HG02623 (cell line): ENCODE data around the gene YWHAB.

Source experiments
- ATAC-seq: cut with Tn5 transposase; IDR thresholded peaks from one replicate; pipeline ENCODE4 v1.9.1; 2021; ENCODE audit warnings: moderate library complexity; ENCODE audit not compliant: unreplicated experiment

Gene YWHAB

DNA sequence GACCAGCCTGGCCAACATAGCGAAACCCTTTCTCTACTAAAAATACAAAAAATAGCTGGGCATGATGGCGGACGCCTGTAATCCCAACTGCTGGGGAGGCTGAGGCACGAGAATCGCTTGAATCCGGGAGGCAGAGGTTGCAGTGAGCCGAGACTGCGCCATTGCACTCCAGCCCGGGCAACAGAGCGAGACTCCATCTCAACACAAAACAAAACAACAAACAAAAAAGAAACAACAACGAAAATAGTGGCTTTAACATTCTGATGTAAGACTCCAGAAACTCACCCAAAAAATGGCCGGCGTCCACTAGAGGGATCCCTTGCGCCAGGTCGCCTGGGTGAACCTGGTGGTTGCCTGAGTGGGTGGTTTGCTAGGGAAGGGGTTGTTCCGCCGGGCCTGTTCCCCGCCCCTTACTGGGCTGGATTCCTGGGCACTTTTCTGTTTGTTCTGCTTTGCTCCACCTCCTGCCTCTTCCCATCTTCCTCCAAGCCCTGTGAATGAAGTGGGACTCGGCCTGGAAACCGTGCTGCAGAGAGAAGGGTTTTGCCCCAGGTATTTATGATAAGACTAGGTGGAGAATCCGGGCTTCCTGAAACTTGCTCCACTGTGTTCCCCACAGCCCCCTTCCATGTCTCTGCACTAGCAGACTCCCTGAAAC, 25.9 kb downstream of the YWHAB start:
- ATAC-seq = no peak

GRCh38 chr20:44912189-44912588, 26.7 kb downstream of the YWHAB start:
- no peak for ATAC-seq

DNA sequence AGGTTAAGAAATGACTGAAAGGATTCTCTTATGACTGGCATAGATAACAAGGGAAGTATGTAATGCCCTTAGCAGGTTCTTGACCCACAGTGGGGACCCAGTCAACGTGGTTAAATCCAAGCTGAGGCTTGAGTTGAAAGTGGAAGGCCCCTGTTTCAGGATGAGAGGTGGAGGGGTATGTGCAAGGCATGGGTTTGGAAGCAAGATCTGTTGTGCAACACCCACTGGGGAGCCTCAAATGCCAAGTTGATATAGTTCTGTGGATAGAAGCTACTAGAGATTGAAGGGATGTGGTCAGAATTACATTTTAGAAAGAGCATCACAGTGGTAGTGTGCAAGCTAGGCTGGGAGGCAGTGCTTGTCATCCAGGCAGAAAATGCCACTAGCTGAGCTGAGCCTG, 29.4 kb downstream of the YWHAB start:
- no peak for ATAC-seq

DNA sequence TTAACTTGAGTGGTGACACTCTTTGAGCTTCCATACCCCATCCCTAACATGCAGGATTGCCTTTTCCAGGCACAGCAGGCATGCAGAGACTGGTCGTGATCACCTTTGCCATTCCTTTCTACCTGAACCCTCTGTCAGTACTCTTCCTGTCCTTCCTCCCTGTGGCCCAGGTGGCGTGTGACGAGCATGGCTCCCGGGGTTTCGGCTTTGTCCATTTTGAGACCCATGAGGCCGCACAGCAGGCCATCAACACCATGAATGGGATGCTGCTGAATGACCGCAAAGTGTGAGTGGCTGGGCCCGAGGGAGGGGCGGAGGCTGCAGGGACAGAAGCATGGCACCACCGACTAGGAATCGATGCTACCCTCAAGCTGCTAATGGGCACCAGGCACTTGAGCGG, 31.1 kb downstream of the YWHAB start:
- ATAC-seq = no peak

DNA sequence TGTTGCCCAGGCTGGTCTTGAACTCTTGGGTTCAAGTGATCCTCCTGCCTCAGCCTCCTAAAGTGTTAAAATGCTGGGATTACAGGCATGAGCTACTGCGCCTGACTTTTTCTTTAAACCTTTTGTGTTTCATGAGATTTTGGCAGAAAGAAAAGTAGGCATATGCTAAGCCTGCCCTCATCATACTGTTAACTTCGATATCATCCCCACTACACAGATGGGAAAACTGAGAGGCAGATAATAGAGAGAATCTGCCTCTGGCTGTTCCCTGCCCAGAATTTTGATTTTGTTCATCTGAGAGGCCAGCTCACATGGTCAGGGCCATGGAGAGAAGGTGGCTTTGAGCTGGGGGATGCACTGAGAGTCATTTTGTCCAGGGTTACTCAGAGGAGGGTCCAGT, 31.9 kb downstream of the YWHAB start:
- ATAC-seq = no peak

DNA sequence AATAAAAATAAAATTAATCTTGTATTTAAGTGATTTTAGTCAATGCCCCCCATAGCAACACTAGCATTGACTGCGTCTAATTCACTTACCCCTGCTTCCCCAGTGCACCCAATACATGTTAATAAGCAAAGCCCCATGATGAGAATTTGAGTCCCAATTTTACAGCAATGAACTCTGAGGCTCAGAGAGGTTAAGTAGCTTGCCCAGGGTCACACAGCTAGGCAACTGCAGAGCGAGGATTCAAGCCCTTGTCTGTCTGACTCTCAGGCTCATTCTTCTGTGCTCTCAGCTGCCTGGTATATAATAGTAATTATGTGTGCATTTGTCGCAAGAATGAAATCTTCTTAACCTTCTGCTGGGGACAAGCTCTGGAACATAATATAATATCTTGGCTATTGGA, 32.8 kb downstream of the YWHAB start:
- ATAC-seq = no peak

GRCh38 chr20:44918761-44919160, 33.3 kb downstream of the YWHAB start:
- no peak for ATAC-seq

GRCh38 chr20:44921447-44921846, 35.9 kb downstream of the YWHAB start:
- ATAC-seq = no peak

GRCh38 chr20:44924541-44924940, 39.0 kb downstream of the YWHAB start:
- ATAC-seq = no peak

DNA sequence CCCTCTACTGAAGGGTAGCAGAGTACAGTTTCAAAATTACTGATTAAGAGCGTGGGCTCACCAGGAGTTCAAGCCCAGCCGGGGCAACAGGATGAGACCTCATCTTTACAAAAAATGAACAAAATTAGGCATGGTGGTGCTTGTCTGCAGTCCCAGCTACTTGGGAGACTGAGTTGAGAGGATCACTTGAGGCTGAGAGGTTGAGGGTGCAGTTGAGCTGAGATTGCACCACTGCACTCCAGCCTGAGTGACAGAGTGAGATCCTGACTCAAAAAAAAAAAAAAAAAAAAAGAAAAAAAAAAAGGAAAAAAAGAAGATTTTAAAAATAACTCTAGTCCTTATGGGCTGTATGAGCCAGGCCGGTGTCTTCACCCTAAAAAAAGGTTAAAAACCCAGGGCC, 43.1 kb downstream of the YWHAB start:
- ATAC-seq = no peak

- no peak for ATAC-seq
Observed at GRCh38 chr20:44930517-44931168, 45.1 kb downstream of the YWHAB start.

- no peak for ATAC-seq
Observed at GRCh38 chr20:44931911-44932310, 46.4 kb downstream of the YWHAB start.

- ATAC-seq = no peak
Observed at GRCh38 chr20:44932916-44933315, 47.4 kb downstream of the YWHAB start.

DNA sequence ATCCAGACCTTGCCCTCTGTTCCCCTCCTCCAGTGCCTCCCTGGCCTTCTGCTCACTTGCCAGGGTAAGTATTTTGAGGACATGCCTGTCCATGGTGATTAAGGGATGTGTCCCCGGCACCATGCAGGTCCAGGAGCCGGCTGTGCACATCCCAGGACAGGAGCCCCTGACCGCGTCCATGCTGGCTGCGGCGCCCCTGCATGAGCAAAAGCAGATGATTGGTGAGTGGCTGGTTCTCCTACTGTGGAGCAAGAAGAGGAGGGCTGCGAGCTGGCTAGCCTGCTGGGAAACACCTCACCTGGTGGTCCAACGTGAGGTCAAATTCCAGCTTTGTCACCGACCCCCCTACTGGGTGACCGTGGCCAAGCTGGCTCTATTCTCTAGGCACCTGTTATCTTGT, 51.0 kb downstream of the YWHAB start:
- no peak for ATAC-seq

- no peak for ATAC-seq
Observed at GRCh38 chr20:44938637-44939036, 53.1 kb downstream of the YWHAB start.

- ATAC-seq = no peak
Observed at GRCh38 chr20:44941120-44941691, 55.7 kb downstream of the YWHAB start.

DNA sequence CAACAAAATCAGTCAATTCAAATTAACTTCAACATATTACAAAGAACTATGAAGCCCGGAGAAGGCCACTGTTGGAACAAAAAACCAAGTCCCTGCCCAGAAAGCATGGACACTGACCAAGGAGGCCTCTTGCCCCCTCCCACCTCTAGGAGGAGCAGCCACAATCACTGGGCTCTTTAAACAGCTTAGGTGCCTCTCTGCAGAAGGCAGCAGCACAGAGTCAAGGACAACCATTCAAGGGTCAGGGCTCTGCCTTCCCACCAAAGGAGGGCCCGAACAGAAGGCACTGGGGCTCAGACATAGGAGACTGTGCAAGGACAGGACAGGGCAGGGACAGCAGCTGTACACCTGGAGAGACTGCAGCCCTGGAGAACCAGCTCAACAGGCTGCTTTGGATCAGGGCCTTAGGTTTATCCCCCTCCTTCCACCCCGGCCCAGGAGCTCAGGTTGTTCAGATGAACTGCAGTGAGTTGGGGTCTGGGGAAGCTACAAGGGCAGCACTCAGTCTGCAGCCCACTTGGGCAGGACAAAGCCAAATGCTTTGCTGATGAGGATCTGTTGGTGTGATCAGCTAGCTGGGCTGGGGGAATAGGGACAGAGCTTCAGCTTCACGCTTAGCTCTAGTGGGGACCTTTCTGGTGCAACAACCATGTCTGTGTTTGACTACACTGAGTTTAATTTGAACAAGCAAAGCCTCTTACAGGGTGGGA, 56.9 kb downstream of the YWHAB start:
- ATAC-seq = no peak

- no peak for ATAC-seq
Observed at GRCh38 chr20:44943828-44944227, 58.3 kb downstream of the YWHAB start.

GRCh38 chr20:44945261-44945660, 59.8 kb downstream of the YWHAB start:
- ATAC-seq = no peak

- ATAC-seq = no peak
Observed at GRCh38 chr20:44946271-44946852, 60.9 kb downstream of the YWHAB start.

GRCh38 chr20:44948107-44948506, 62.6 kb downstream of the YWHAB start:
- ATAC-seq = no peak

- no peak for ATAC-seq
Observed at GRCh38 chr20:44948513-44948912, 63.0 kb downstream of the YWHAB start.
